ENCODE data around the gene KLHL35. TPM values are rescaled to one million over a fixed set of nuclear protein-coding genes. Genes with fewer than 3 reads are reported as not detected.

The KLHL35 gene
- total RNA-seq, 2 donors from 2014 or later: 4.4 to 4.6 TPM

DNA sequence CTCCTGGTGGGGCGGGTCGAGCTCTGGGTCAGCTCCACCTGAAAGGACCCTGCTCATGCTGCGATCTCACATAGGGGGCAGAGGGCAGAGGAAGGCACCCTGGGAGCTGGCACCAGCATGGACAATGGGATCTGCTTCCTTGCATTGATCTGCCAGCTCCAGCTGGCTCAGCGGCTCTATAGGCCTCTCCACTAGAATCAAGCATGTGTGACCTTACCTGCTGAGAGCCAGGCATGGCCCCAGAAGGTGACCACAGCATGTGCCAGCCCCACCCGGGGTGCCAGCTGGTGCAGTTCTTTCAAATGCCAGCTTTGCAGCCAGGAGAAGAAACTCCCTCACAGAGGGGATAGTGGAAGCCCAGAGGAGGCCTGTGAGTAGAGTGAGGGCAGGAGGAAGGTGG, 22.0 kb upstream of the KLHL35 start:
- 47 to 55% methylated on average over 5 of the region's 5 CpGs for WGBS, 2 donors
- peaks cover 19% of the 10 kb centered on the region for H3K4me1 ChIP-seq
- TF ChIP-seq CTCF (IDR thresholded peaks at IDR 0.05) (no peak), POLR2A (IDR thresholded peaks at IDR 0.05) (no peak)
- peak; percentile 47 for ATAC-seq
- intact Hi-C loops (cut with DNase I): no loop called here
- no peak overlapping the region for H3K4me3 ChIP-seq
- no peak overlapping the region for H3K27ac ChIP-seq
- no peaks in the 10 kb centered on the region for H3K36me3 ChIP-seq (replicated peaks in 1 of 2; ENCODE audit: insufficient read depth in 1 of 2, low read depth in 2 of 2)
- H3K9me3 ChIP-seq: no peaks in the 10 kb centered on the region
- peak in 3 of 4 donors; percentile 32 to 67 (median 60) for DNase-seq
- H3K27me3 ChIP-seq: no peaks in the 10 kb centered on the region

DNA sequence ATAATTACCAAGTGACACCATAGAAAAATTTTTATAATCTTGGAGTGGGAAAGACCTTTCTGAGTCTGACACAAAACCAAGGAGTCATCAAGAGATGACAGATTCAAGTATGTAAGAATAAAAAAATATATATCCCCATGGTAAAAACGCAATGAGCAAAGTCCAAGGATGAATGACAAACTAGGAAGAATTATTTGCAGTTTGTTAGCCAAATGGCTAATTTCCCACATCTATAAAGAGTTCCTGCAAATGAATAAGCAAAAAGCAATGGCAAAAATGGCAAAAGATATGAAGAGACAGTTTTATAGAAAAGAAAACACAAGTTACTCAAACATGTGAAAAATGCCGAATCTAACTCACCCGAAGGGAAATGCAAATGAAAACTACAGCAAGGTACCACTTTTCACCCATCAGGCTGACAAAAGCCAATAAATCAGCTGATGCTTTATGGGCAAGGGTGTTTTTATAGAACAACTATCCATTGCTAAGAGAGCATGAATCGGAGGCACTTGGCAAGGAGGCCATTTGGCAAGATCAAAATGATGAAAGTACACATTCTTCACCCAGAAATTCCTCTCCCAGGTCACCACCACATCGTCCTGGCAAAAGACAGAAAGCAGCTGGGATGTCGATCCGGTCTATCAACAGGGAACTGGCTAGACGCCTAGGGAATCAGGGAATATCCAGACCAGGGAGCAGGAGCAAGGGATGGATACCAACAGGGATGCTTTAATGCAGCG, 21.1 kb upstream of the KLHL35 start:
- peaks cover 19% of the 10 kb centered on the region for H3K4me1 ChIP-seq
- H3K36me3 ChIP-seq (replicated peaks in 1 of 2; ENCODE audit: insufficient read depth in 1 of 2, low read depth in 2 of 2): no peaks in the 10 kb centered on the region
- intact Hi-C loops (cut with DNase I): no loop called here
- no peaks in the 10 kb centered on the region for H3K9me3 ChIP-seq
- ATAC-seq (peak; percentile 44), DNase-seq (no peak)
- 19 to 26% methylated on average over 9 of the region's 9 CpGs for WGBS, 2 donors
- no peak overlapping the region for H3K4me3 ChIP-seq
- no peaks in the 10 kb centered on the region for H3K27me3 ChIP-seq
- TF ChIP-seq CTCF (IDR thresholded peaks at IDR 0.05): no peak
- no peak for TF ChIP-seq POLR2A (IDR thresholded peaks at IDR 0.05)
- H3K27ac ChIP-seq: peak overlapping the region in 1 of 4 donors; percentile 6

GRCh38 chr11:75450826-75451821, 18.1 kb upstream of the KLHL35 start:
- no peaks in the 10 kb centered on the region for H3K36me3 ChIP-seq (replicated peaks in 1 of 2; ENCODE audit: insufficient read depth in 1 of 2, low read depth in 2 of 2)
- no peaks in the 10 kb centered on the region for H3K9me3 ChIP-seq
- ATAC-seq: no peak
- H3K4me1 ChIP-seq: peaks cover 19% of the 10 kb centered on the region
- WGBS, 2 donors: 82 to 91% methylated on average over 32 to 44 of the region's 46 CpGs
- intact Hi-C loops (cut with DNase I): no loop called here
- no peak for DNase-seq
- H3K27me3 ChIP-seq: no peaks in the 10 kb centered on the region
- no peak overlapping the region for H3K4me3 ChIP-seq
- TF ChIP-seq CTCF (IDR thresholded peaks at IDR 0.05) (peak in 5 of 7 experiments; percentile 18 to 37 (median 25)), POLR2A (IDR thresholded peaks at IDR 0.05) (no peak)
- H3K27ac ChIP-seq: no peak overlapping the region

DNA sequence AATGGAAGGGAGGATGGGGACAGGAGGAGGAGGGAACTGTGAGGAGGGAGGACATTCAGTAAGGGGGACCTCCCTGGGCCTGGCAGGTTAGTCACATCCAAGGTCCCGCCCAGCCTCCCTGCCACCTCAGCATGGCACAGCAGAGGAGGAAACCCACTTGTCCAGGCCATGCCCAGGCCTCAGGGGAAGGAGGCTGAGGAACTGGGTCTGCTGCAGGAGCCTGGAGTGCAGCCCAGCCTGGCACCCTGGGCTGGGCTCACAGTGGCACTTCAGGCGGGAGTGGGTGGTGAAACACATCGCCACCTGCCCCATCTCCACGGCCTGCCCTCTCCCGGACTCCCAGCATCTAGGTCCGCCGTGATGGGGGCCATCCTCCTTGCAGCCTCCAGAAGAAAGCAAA, 17.2 kb upstream of the KLHL35 start:
- ATAC-seq: no peak
- no peak overlapping the region for H3K4me3 ChIP-seq

More for the DNA sequence above, 17.2 kb upstream of the KLHL35 start:
- Histone ChIP-seq H3K27ac (no peak overlapping the region), H3K27me3 (no peaks in the 10 kb centered on the region), H3K9me3 (no peaks in the 10 kb centered on the region), H3K36me3 (replicated peaks in 1 of 2; ENCODE audit: insufficient read depth in 1 of 2, low read depth in 2 of 2) (no peaks in the 10 kb centered on the region), H3K4me1 (peaks cover 14% of the 10 kb centered on the region)
- no peak for DNase-seq
- WGBS, 2 donors: 86 to 100% methylated on average over 1 to 5 of the region's 7 CpGs
- no peak for TF ChIP-seq POLR2A (IDR thresholded peaks at IDR 0.05)
- no peak for TF ChIP-seq CTCF (IDR thresholded peaks at IDR 0.05)
- intact Hi-C loops (cut with DNase I): no loop called here

All from body of pancreas (tissue), 4 donors.